ENCODE data around the gene VSTM2B. TPM values are rescaled to one million over a fixed set of nuclear protein-coding genes. Genes with fewer than 3 reads are reported as not detected.

The VSTM2B gene
- polyA plus RNA-seq, 1 donor (not counting 4 experiments of a cell fraction or from before 2014, with no cell fraction given): not detected

- dilution Hi-C loops (cut with MboI; ENCODE audit: extremely low pct_ligation_motif_present, low sequenced_read_pairs): no loop called here
- DNase-seq (ENCODE audit: low read depth, low spot score): no peak
- Histone ChIP-seq H3K79me2 (ENCODE audit: control insufficient read depth, insufficient read depth, low read length) (no peaks in the 10 kb centered on the region), H3K4me3 (ENCODE audit: control insufficient read depth in 2 of 3, extremely low read depth in 1 of 3, insufficient read depth in 2 of 3, low read depth in 1 of 3, low read length in 3 of 3) (no peak overlapping the region), H3K9me3 (ENCODE audit: control insufficient read depth, low read depth, low read length) (peaks cover 2% of the 10 kb centered on the region), H3K27me3 (ENCODE audit: control insufficient read depth, extremely low read depth, insufficient read depth, low read length) (no peaks in the 10 kb centered on the region), H3K36me3 (ENCODE audit: control insufficient read depth in 2 of 2, extremely low read depth in 1 of 2, insufficient read depth in 2 of 2, low read length in 2 of 2) (no peaks in the 10 kb centered on the region), H3K27ac (ENCODE audit: control insufficient read depth, insufficient read depth, low read length) (no peak overlapping the region), H2AFZ (ENCODE audit: control insufficient read depth, low read length) (no peak overlapping the region), H4K20me1 (ENCODE audit: control insufficient read depth, extremely low read depth, insufficient read depth, low read length) (no peaks in the 10 kb centered on the region), H3K4me2 (ENCODE audit: control insufficient read depth, extremely low read depth, insufficient read depth, low read depth, low read length) (no peak overlapping the region), H3K9ac (ENCODE audit: control insufficient read depth, extremely low read depth, insufficient read depth, low read length) (no peak overlapping the region), H3K9me1 (ENCODE audit: control insufficient read depth, extremely low read depth, insufficient read depth, low read length) (no peaks in the 10 kb centered on the region), H3K4me1 (ENCODE audit: control insufficient read depth, extremely low read depth, insufficient read depth, low read length) (no peaks in the 10 kb centered on the region)
- FAIRE-seq: no peak
- TF ChIP-seq CTCF (optimal IDR thresholded peaks at IDR 0.05 in 1 of 3, IDR thresholded peaks at IDR 0.05 in 1 of 3, conservative IDR thresholded peaks at IDR 0.05 in 1 of 3; ENCODE audit: extremely low read depth in 1 of 3, insufficient read depth in 2 of 3, low read length in 3 of 3) (no peak), EZH2 (IDR thresholded peaks at IDR 0.05; ENCODE audit: low read length) (no peak)
Observed at GRCh38 chr19:29540114-29540513, 14.3 kb downstream of the VSTM2B start.

- Histone ChIP-seq H3K9me3 (ENCODE audit: control insufficient read depth, low read depth, low read length) (peaks cover 2% of the 10 kb centered on the region), H3K9me1 (ENCODE audit: control insufficient read depth, extremely low read depth, insufficient read depth, low read length) (no peaks in the 10 kb centered on the region), H3K27me3 (ENCODE audit: control insufficient read depth, extremely low read depth, insufficient read depth, low read length) (no peaks in the 10 kb centered on the region), H3K27ac (ENCODE audit: control insufficient read depth, insufficient read depth, low read length) (no peak overlapping the region), H3K36me3 (ENCODE audit: control insufficient read depth in 2 of 2, extremely low read depth in 1 of 2, insufficient read depth in 2 of 2, low read length in 2 of 2) (no peaks in the 10 kb centered on the region), H3K4me1 (ENCODE audit: control insufficient read depth, extremely low read depth, insufficient read depth, low read length) (no peaks in the 10 kb centered on the region), H2AFZ (ENCODE audit: control insufficient read depth, low read length) (no peak overlapping the region), H4K20me1 (ENCODE audit: control insufficient read depth, extremely low read depth, insufficient read depth, low read length) (no peaks in the 10 kb centered on the region), H3K79me2 (ENCODE audit: control insufficient read depth, insufficient read depth, low read length) (no peaks in the 10 kb centered on the region), H3K4me3 (ENCODE audit: control insufficient read depth in 2 of 3, extremely low read depth in 1 of 3, insufficient read depth in 2 of 3, low read depth in 1 of 3, low read length in 3 of 3) (no peak overlapping the region), H3K9ac (ENCODE audit: control insufficient read depth, extremely low read depth, insufficient read depth, low read length) (no peak overlapping the region), H3K4me2 (ENCODE audit: control insufficient read depth, extremely low read depth, insufficient read depth, low read depth, low read length) (no peak overlapping the region)
- dilution Hi-C loops (cut with MboI; ENCODE audit: extremely low pct_ligation_motif_present, low sequenced_read_pairs): no loop called here
- no peak for FAIRE-seq
- TF ChIP-seq CTCF (optimal IDR thresholded peaks at IDR 0.05 in 1 of 3, IDR thresholded peaks at IDR 0.05 in 1 of 3, conservative IDR thresholded peaks at IDR 0.05 in 1 of 3; ENCODE audit: extremely low read depth in 1 of 3, insufficient read depth in 2 of 3, low read length in 3 of 3): no peak
- no peak for TF ChIP-seq EZH2 (IDR thresholded peaks at IDR 0.05; ENCODE audit: low read length)
- DNase-seq (ENCODE audit: low read depth, low spot score): no peak
Observed at GRCh38 chr19:29541473-29542253, 15.9 kb downstream of the VSTM2B start.
